H9 (cell line): ENCODE data around the gene PTPRN2. TPM values are rescaled to one million over a fixed set of nuclear protein-coding genes. Genes with fewer than 3 reads are reported as not detected.

Experiments used
- DNase-seq: peaks from one replicate; pipeline ENCODE4 v3.0.0-alpha.2; 2017
- H2AFZ ChIP-seq: one replicate; pipeline ENCODE4 v1.6.1; 2013; ENCODE audit warnings: mild to moderate bottlenecking, low read length, control low read depth, moderate library complexity
- H2AK5ac ChIP-seq: 2 replicates; pipeline ENCODE4 v1.6.1; 2013; ENCODE audit warnings: low read length, control low read depth, mixed read lengths; ENCODE audit not compliant: insufficient read length
- H2BK120ac ChIP-seq: one replicate; pipeline ENCODE4 v1.6.1; 2013; ENCODE audit warnings: low read depth, mild to moderate bottlenecking, low read length, control low read depth, inconsistent platforms; ENCODE audit not compliant: poor library complexity, severe bottlenecking
- H2BK12ac ChIP-seq: 2 replicates; pipeline ENCODE4 v1.6.1; 2013; ENCODE audit warnings: low read length, control low read depth, mixed read lengths, low read depth; ENCODE audit not compliant: insufficient read length
- H2BK15ac ChIP-seq: 2 replicates; pipeline ENCODE4 v1.6.1; 2013; ENCODE audit warnings: low read depth, low read length, control low read depth
- H2BK20ac ChIP-seq: one replicate; pipeline ENCODE4 v1.6.1; 2013; ENCODE audit warnings: low read depth, mild to moderate bottlenecking, low read length, control low read depth, inconsistent platforms; ENCODE audit not compliant: poor library complexity, severe bottlenecking
- H2BK5ac ChIP-seq: 2 replicates; pipeline ENCODE4 v1.6.1; 2013; ENCODE audit warnings: low read length, control low read depth, mixed read lengths; ENCODE audit not compliant: insufficient read length
- H3K14ac ChIP-seq: 2 replicates; pipeline ENCODE4 v1.6.1; 2013; ENCODE audit warnings: low read length, control low read depth; ENCODE audit not compliant: insufficient read depth
- H3K18ac ChIP-seq: 2 replicates; pipeline ENCODE4 v1.6.1; 2013; ENCODE audit warnings: low read depth, mild to moderate bottlenecking, mixed read lengths, low read length, control low read depth; ENCODE audit not compliant: insufficient read length
- H3K23ac ChIP-seq: 2 replicates; pipeline ENCODE4 v1.6.1; 2013; ENCODE audit warnings: low read length, control low read depth, mixed read lengths, low read depth; ENCODE audit not compliant: insufficient read length
- H3K23me2 ChIP-seq: 2 replicates; pipeline ENCODE4 v1.6.1; 2013; ENCODE audit warnings: low read depth, mild to moderate bottlenecking, mixed read lengths, low read length, control low read depth; ENCODE audit not compliant: insufficient read length, poor library complexity, severe bottlenecking
- H3K27ac ChIP-seq: 2 replicates; pipeline ENCODE4 v1.5.1; 2013; ENCODE audit warnings: low read length, control low read depth, mixed read lengths, low read depth; ENCODE audit not compliant: insufficient read length
- H3K27me3 ChIP-seq: 2 replicates; pipeline ENCODE4 v1.6.1; 2013; ENCODE audit warnings: low read length, control low read depth, inconsistent platforms; ENCODE audit not compliant: insufficient read depth
- H3K4ac ChIP-seq: 2 replicates; pipeline ENCODE4 v1.6.1; 2013; ENCODE audit warnings: low read depth, mild to moderate bottlenecking, control low read depth, inconsistent platforms, low read length, moderate library complexity
- H3K4me1 ChIP-seq: 2 replicates; pipeline ENCODE4 v1.6.1; 2013; ENCODE audit warnings: low read length, control low read depth, inconsistent platforms; ENCODE audit not compliant: insufficient read depth
- H3K4me2 ChIP-seq: 2 replicates; pipeline ENCODE4 v1.6.1; 2013; ENCODE audit warnings: low read length, control low read depth, mixed read lengths; ENCODE audit not compliant: insufficient read length, insufficient read depth
- H3K56ac ChIP-seq: 2 replicates; pipeline ENCODE4 v1.6.1; 2013; ENCODE audit warnings: low read depth, mild to moderate bottlenecking, mixed read lengths, low read length, control low read depth; ENCODE audit not compliant: insufficient read length
- H3K79me1 ChIP-seq: 2 replicates; pipeline ENCODE4 v1.6.1; 2013; ENCODE audit warnings: low read depth, mild to moderate bottlenecking, moderate library complexity, low read length, control low read depth, inconsistent platforms; ENCODE audit not compliant: insufficient read depth, poor library complexity, severe bottlenecking
- H3K79me2 ChIP-seq: 2 replicates; pipeline ENCODE4 v1.6.1; 2013; ENCODE audit warnings: low read length, control low read depth, inconsistent platforms; ENCODE audit not compliant: insufficient read depth
- H3K9ac ChIP-seq: 2 replicates; pipeline ENCODE4 v1.6.1; 2013; ENCODE audit warnings: low read length, control low read depth, mixed read lengths; ENCODE audit not compliant: insufficient read length; ENCODE audit errors: extremely low read depth
- H3K9me3 ChIP-seq: one replicate; pipeline ENCODE4 v1.6.1; 2013; ENCODE audit warnings: low read depth, low read length, inconsistent platforms; ENCODE audit not compliant: control insufficient read depth
- H3T11ph ChIP-seq: one replicate; pipeline ENCODE4 v1.6.1; 2013; ENCODE audit warnings: mild to moderate bottlenecking, low read length, control low read depth, inconsistent platforms
- H4K20me1 ChIP-seq: one replicate; pipeline ENCODE4 v1.6.1; 2013; ENCODE audit not compliant: control insufficient read depth, insufficient read length, insufficient read depth
- H4K5ac ChIP-seq: 2 replicates; pipeline ENCODE4 v1.6.1; 2013; ENCODE audit warnings: low read depth, mild to moderate bottlenecking, mixed read lengths, low read length, control low read depth; ENCODE audit not compliant: insufficient read length
- H4K8ac ChIP-seq: replicated peaks from 2 replicates; pipeline ENCODE4 v1.6.1; 2013; ENCODE audit warnings: low read length, control low read depth, mixed read lengths, low read depth; ENCODE audit not compliant: insufficient read length
- H4K91ac ChIP-seq: 2 replicates; pipeline ENCODE4 v1.6.1; 2013; ENCODE audit warnings: low read depth, mild to moderate bottlenecking, moderate library complexity, mixed read lengths, low read length, control low read depth; ENCODE audit not compliant: insufficient read length
- H3K27ac Mint-ChIP-seq, 3 experiments: 2 replicates in 2 of 3; 3 replicates in 1 of 3; pipeline ENCODE4 v1.8.0; 2020 to 2021; ENCODE audit warnings: mixed read lengths in 3 of 3, mild to moderate bottlenecking in 1 of 3, moderate library complexity in 1 of 3
- H3K27me3 Mint-ChIP-seq: 2 replicates; pipeline ENCODE4 v1.8.0; 2021; ENCODE audit warnings: low read depth, mild to moderate bottlenecking, moderate library complexity, mixed read lengths
- H3K36me3 Mint-ChIP-seq, 3 experiments: 2 replicates in 2 of 3; 3 replicates in 1 of 3; pipeline ENCODE4 v1.8.0; 2020 to 2021; ENCODE audit warnings: low read depth in 3 of 3, mixed read lengths in 3 of 3; ENCODE audit not compliant: insufficient read depth in 1 of 3
- H3K4me1 Mint-ChIP-seq, 2 experiments: 2 replicates each; pipeline ENCODE4 v1.8.0; 2020; ENCODE audit warnings: mixed read lengths in 2 of 2
- H3K4me3 Mint-ChIP-seq, 2 experiments: 2 replicates in 1 of 2; 3 replicates in 1 of 2; pipeline ENCODE4 v1.8.0; 2020 to 2021; ENCODE audit warnings: mild to moderate bottlenecking in 2 of 2, mixed read lengths in 2 of 2, moderate library complexity in 1 of 2
- H3K9me3 Mint-ChIP-seq, 2 experiments: 2 replicates in 1 of 2; 3 replicates in 1 of 2; pipeline ENCODE4 v1.8.0; 2020; ENCODE audit warnings: mild to moderate bottlenecking in 2 of 2, mixed read lengths in 2 of 2, moderate library complexity in 1 of 2
- CTCF ChIP-seq: fragments of 200-600 bp; sonication (generic); conservative IDR thresholded peaks from 3 replicates; pipeline ENCODE4 v1.8.0; 2021; ENCODE audit warnings: antibody characterized with exemption, mild to moderate bottlenecking
- WGBS: extraction: QIAGEN DNeasy Blood & Tissue Kit; methylation state at CpG from one replicate; pipeline ENCODE4 v1.1.7; 2013; ENCODE audit warnings: missing lambda C conversion rate, low lambda C conversion rate, mixed read lengths; ENCODE audit not compliant: insufficient read length; ENCODE audit errors: extremely low coverage; 5-methylcytosine and 5-hydroxymethylcytosine counted together
- total RNA-seq: library from RNA; stranded (reverse); gene quantifications from 2 replicates; pipeline ENCODE4 v1.2.1, GENCODE V29; 2021

PTPRN2 gene
- total RNA-seq, 1 experiment from 2014 or later: 5.2 TPM

DNA sequence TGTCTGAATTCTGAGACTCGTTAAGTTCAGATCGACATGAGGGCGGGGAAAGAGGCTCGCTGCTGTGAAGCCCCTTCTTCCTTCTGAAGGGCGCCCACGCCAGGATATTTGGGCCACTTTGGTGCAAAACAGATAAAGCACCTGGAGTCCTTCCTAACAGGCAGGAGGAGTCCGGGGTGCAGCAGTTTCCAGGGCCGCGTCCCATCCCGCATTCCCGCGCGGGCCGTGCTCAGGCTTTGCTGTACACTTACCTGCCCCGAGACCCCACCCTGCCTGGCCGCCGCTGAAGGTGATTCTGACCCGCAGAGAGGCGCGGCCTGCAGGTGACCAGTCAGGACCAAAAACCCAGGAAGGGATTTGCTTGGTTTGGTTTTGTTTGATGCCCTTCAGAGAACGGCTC lies 454.6 kb downstream of the PTPRN2 start:
- no peak overlapping the region for H4K91ac ChIP-seq
- no peak overlapping the region for H3K4me2 ChIP-seq
- H2BK120ac ChIP-seq: no peak overlapping the region
- Mint-ChIP-seq H3K36me3 (no peaks in the 10 kb centered on the region), H3K4me3 (no peak overlapping the region), H3K4me1 (no peaks in the 10 kb centered on the region), H3K27me3 (no peaks in the 10 kb centered on the region), H3K9me3 (no peaks in the 10 kb centered on the region), H3K27ac (no peak overlapping the region)
- H3K9me3 ChIP-seq: no peaks in the 10 kb centered on the region
- no peak overlapping the region for H2BK20ac ChIP-seq
- DNase-seq: no peak
- no peaks in the 10 kb centered on the region for H3K4me1 ChIP-seq
- no peaks in the 10 kb centered on the region for H3K79me1 ChIP-seq
- no peak overlapping the region for H3K18ac ChIP-seq
- H2AK5ac ChIP-seq: no peak overlapping the region
- H2BK5ac ChIP-seq: no peak overlapping the region
- no peak overlapping the region for H3K4ac ChIP-seq
- no peaks in the 10 kb centered on the region for H4K20me1 ChIP-seq
- H3K23me2 ChIP-seq: no peaks in the 10 kb centered on the region
- H3K79me2 ChIP-seq: no peaks in the 10 kb centered on the region
- H4K5ac ChIP-seq: no peak overlapping the region
- no peak overlapping the region for H2BK15ac ChIP-seq
- no peak overlapping the region for H3K27ac ChIP-seq
- H3K23ac ChIP-seq: no peak overlapping the region
- no peak overlapping the region for H3K14ac ChIP-seq
- no peak overlapping the region for H3K9ac ChIP-seq
- no CpG with 5 or more reads among the region's 21 CpGs for WGBS
- no peak overlapping the region for H2AFZ ChIP-seq
- no peaks in the 10 kb centered on the region for H3K27me3 ChIP-seq
- no peak overlapping the region for H4K8ac ChIP-seq
- no peak overlapping the region for H2BK12ac ChIP-seq
- H3T11ph ChIP-seq: no peak overlapping the region
- no peak overlapping the region for H3K56ac ChIP-seq
- TF ChIP-seq CTCF: no peak
